ENCODE data around the gene SH3BP4. TPM values are rescaled to one million over a fixed set of nuclear protein-coding genes. Genes with fewer than 3 reads are reported as not detected.

The SH3BP4 gene
- total and polyA plus RNA-seq, 7 donors: 4.8 to 22.8 (median 14.0) TPM

DNA sequence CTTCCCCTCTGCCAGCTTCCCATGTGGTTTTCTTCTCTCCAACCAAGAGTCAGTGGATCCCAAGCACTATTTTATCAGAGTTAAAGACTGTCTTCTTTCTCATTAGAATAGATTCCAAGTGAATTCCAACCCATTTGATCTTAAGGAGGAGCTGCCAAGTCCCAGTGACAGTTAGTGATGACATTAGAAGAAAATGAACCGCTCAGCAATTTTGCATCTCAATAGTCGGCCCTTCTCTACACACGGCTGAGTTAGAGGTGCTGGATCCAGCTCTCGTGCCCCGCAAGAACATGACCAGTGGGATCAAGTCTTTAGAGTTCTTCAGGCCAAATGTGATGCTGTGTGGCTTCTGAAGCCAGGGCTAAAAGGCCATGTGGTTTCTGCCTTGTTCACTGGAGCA is 132.6 kb downstream of the SH3BP4 start:
- no peak overlapping the region for H3K4me3 ChIP-seq
- H3K36me3 ChIP-seq: no peaks in the 10 kb centered on the region
- H3K9me3 ChIP-seq: no peaks in the 10 kb centered on the region
- H3K27ac ChIP-seq: no peak overlapping the region
- peaks cover 0 to 20% (median 14%) of the 10 kb centered on the region in 4 donors for H3K4me1 ChIP-seq
- no peaks in the 10 kb centered on the region for H3K27me3 ChIP-seq
- intact Hi-C loops (cut with DNase I): no loop called here
- WGBS, 2 donors: 91 to 95% methylated on average over 5 of the region's 5 CpGs
- DNase-seq: no peak
- TF ChIP-seq CTCF (IDR thresholded peaks at IDR 0.05): no peak
- TF ChIP-seq POLR2A (IDR thresholded peaks at IDR 0.05): no peak

DNA sequence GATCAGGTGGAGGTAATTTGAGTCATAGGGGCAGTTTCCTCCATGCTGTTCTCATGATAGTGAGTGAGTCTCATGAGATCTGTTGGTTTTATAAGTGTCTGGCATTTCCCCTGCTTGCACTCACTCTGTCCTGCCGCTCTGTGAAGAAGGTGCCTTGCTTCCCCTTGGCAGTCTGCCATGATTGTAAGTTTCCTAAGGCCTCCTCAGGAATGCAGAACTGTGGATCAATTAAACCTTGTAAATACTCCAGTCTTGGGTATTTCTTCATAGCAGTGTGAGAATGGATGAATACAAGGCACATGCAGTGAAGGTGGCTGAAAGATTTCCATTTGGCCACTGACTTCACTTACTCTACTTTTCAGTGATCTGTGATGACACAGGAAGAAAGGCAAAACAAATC is 133.7 kb downstream of the SH3BP4 start:
- TF ChIP-seq EP300 (IDR thresholded peaks at IDR 0.05) (no peak), POLR2A (IDR thresholded peaks at IDR 0.05) (no peak), CTCF (IDR thresholded peaks at IDR 0.05) (no peak)
- peaks cover 0 to 20% (median 14%) of the 10 kb centered on the region in 4 donors for H3K4me1 ChIP-seq
- no peak overlapping the region for H3K27ac ChIP-seq
- no peak for DNase-seq
- no peaks in the 10 kb centered on the region for H3K9me3 ChIP-seq
- H3K36me3 ChIP-seq: no peaks in the 10 kb centered on the region
- H3K4me3 ChIP-seq: no peak overlapping the region
- 42 to 58% methylated on average over 1 of the region's 1 CpG for WGBS, 2 donors
- intact Hi-C loops (cut with DNase I): no loop called here
- no peaks in the 10 kb centered on the region for H3K27me3 ChIP-seq

- Histone ChIP-seq H3K27me3 (no peaks in the 10 kb centered on the region), H3K4me3 (no peak overlapping the region), H3K4me1 (peaks cover 0 to 20% (median 14%) of the 10 kb centered on the region in 4 donors), H3K36me3 (no peaks in the 10 kb centered on the region), H3K9me3 (no peaks in the 10 kb centered on the region), H3K27ac (peak overlapping the region in 1 of 4 donors; percentile 80)
- intact Hi-C loops (cut with DNase I): no loop called here
- DNase-seq: no peak
- 80 to 84% methylated on average over 15 of the region's 15 CpGs for WGBS, 2 donors
- TF ChIP-seq POLR2AphosphoS5 (IDR thresholded peaks at IDR 0.05) (no peak), CTCF (IDR thresholded peaks at IDR 0.05) (no peak), POLR2A (IDR thresholded peaks at IDR 0.05) (no peak), EP300 (IDR thresholded peaks at IDR 0.05) (no peak)
Observed at GRCh38 chr2:235086481-235087184, 134.8 kb downstream of the SH3BP4 start.

GRCh38 chr2:235087832-235088495 is 136.1 kb downstream of the SH3BP4 start:
- peak; percentile 79 for DNase-seq
- Histone ChIP-seq H3K36me3 (no peaks in the 10 kb centered on the region), H3K4me3 (peak overlapping the region in 3 of 4 donors; percentile 18 to 27 (median 21)), H3K27me3 (no peaks in the 10 kb centered on the region), H3K27ac (peak overlapping the region in 3 of 4 donors; percentile 50 to 80 (median 66)), H3K4me1 (peaks cover 0 to 20% (median 14%) of the 10 kb centered on the region in 4 donors), H3K9me3 (no peaks in the 10 kb centered on the region)
- WGBS, 2 donors: 10 to 40% methylated on average over 17 of the region's 17 CpGs
- intact Hi-C loops (cut with DNase I): no loop called here
- peak in 1 of 4 experiments; percentile 25 for TF ChIP-seq CTCF (IDR thresholded peaks at IDR 0.05)
- TF ChIP-seq POLR2A (IDR thresholded peaks at IDR 0.05): no peak
